Right renal pelvis (tissue), 4 donors: ENCODE data around the gene CARM1. TPM values are rescaled to one million over a fixed set of nuclear protein-coding genes. Genes with fewer than 3 reads are reported as not detected.
A peak's percentile ranks its signal among the peaks of the same experiment; 100 is the strongest.
"Not testable (repeated sequence)": the region's sequence is repeated elsewhere in the genome, so short reads cannot be mapped to it uniquely, and the experiment has no call there.

ENCODE experiments used
- DNase-seq, 4 donors: peaks; one replicate each; pipeline ENCODE4 v3.0.0-alpha.2; 2013; ENCODE audit warnings: low read depth in 4 of 4, low spot score in 3 of 4, missing footprints in 1 of 4
- polyA plus RNA-seq, 4 donors: library from polyadenylated mRNA; unstranded; fragments of 120-200 nt; gene quantifications; one replicate each; pipeline ENCODE4 v1.2.1, GENCODE V29; 2013; ENCODE audit not compliant: insufficient read length in 4 of 4

Gene CARM1
- polyA plus RNA-seq, 4 donors = 42.5 to 58.2 (median 45.3) TPM

DNA sequence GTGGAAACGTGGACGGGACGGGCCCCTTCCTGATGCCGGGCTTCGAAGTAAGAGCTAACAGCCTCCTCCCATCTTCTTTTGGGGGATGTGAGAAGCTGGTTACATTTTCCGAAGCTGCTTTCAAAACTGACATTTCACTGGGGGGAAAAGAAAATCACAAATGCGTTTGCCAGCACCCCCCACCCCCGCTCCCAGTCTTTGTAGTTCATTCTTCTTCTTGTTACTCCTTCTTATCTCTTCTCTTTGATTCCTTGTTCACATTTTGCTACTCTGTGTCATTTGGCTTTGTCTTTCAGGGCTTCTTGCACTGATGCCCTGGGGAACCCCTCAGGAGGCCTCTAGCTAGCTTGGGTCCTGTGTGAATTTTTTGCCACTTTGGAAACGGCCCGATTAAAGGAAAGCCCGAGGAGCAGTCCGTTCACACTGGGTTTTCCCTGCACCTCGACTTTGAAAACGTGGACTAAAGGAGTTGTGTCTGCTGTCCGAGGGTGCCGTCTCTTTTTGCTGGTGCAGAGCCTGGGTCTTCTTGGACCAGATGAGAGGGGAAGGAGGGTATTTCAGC, 1.3 kb downstream of the CARM1 start:
- DNase-seq = no peak

DNA sequence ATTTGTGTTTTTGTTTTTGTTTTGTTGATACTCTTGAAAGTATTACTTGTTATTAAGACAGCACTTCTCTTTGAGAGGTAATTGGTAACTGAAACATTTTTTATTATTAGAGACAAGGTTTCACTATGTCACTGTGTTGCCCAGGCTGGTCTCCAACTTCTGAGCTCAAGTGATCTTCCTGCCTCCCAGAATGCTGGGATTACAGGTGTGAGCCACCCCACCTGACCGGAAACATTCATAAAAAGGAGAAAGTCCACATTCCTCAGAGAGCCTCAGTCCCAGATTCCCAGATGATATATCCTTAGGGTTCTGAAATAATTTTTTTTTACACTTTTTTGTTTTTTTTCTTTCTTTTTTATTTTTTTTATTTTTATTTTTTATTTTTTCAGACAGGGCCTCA, 2.7 kb downstream of the CARM1 start:
- DNase-seq = no peak

DNA sequence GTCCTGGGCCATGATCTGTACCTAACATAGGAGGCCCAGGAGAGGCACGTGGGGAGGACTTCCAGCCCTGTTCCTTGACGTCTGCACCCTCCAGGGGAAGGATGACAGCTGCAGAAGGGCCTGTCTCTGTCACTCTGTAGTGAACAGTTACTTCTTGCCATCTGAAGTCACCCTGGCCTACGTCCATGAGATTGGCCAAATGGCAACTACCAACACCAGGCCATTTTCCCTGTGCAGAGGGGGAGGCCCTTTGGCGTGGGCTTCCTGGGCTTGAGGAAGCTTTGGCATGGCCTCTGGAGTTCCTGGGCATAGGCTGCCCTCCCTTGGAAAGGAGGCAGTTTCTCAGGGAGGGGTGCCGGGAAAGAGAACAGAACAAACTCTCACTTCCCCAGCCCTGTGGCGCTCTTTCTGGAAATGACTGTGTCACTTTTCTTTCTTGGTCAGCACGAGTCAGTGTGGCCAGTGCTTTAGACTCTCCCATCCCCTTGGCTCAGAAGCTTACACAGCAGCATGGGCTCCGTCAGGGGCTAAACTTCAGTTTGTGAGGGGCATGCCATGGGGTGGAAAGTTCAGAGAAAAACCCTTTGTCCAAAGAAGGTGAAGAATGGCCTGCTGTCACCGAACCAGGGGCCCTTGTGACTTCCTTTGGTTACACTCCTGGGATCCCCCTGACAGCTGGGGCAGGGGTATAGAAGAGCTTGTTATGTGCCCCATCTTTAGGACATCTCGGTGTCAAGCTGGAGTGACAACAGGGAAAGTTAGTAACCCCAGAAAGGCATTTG, 5.3 kb downstream of the CARM1 start:
- no peak for DNase-seq

DNA sequence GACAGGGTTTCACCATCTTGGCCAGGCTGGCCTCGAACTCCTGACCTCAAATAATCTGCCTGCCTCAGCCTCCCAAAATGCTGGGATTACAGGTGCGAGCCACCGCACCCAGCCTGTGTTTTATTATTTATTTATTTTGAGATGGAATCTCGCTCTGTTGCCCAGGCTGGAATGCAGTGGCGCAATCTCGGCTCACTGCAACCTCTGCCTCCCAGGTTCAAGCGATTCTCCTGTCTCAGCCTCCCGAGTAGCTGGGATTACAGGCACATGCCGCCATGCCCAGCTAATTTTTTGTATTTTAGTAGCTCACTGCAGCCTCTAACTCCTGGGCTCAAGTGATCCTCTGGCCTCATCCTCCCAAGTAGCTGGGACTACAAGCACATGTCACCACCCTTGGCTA, 6.3 kb downstream of the CARM1 start:
- not testable (repeated sequence) for DNase-seq

DNA sequence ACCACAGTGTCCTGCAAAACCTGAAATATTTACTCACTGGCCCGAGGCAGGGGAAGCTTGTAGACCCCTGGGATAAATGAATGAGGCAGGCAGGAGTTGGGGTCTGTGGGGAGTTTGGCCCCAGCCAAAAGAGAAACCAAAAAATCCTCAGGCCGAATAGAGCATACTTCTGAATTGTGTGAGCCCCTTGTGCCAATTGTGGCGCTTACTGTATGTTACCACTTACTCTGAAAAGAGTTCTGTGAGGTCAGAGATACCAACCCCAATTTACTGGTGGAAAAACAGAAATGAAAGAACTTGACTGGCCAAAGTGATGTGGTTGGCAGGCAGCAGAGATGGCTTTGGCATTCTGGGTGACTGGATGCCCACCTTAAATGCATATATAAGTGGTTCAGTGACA, 6.9 kb downstream of the CARM1 start:
- DNase-seq = no peak

DNA sequence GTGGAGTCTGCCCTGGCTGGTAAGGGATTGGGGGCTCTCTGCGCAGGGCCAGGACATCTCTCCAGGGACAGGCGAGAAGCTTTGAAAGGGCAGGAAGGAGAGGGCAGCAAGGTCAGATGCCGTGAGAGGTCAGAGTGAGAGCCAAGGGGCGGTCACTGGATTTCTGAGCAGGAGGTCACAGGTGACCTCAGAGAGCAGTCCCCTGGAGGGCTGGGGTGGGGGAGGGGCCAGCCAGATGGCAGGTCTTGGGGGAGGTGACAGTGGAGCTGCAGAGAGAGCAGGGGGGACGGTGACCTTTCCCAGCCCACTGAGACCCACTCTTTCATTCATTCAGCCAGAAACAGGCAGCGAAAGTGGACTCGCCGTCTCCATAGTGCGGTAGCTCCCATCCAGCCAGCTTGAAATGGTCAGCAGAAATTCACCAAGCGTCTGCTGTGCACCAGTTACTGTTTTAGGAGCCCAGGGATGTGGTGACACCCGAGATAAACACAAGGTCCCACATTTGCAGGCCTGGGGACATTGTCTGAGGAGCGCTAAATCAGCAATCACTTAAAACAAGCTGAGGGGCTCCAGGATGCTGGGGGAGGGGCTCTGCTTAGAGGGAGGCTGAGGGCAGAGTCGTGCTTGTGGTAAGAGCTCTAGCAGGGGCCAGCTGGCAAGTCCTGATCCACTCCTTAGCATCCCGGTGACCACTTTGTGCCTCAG, 10.2 kb downstream of the CARM1 start:
- no peak for DNase-seq

DNA sequence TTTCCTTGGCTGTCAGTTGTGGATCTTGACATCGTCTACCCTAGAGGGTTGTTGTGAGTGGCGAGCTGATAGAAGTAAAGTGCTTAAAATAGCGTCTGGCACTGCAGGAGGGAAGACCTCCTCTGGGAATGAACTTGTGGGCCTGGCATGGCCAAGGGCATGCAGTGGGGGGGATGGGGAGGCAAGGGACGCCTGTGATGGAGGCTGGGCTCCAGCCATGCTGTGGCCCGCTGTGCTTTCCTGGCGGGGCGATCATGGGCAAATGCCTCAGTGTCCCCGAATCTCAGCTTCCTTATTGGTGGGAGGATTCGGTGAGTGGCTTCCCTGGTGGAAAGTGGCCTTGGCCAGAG, 10.7 kb downstream of the CARM1 start:
- no peak for DNase-seq

DNA sequence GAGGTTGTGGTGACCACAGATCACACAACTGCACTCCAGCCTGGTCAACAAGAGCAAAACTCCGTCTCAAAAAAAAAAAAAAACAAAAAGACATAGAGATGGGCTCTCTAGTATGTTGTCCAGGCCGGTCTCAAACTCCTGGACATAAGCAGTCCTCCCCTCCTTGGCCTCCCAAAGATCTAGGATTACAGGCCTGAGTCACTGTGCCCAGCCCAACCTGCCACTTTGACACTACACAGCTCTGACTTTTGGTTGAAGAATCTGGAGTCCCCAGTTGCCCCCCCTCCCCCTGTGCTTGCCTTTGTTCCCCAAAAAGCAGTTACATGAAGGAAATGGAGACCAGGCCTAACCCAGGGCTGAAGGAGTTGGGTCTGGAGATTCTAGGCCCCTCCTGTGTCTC, 12.9 kb downstream of the CARM1 start:
- DNase-seq = no peak

DNA sequence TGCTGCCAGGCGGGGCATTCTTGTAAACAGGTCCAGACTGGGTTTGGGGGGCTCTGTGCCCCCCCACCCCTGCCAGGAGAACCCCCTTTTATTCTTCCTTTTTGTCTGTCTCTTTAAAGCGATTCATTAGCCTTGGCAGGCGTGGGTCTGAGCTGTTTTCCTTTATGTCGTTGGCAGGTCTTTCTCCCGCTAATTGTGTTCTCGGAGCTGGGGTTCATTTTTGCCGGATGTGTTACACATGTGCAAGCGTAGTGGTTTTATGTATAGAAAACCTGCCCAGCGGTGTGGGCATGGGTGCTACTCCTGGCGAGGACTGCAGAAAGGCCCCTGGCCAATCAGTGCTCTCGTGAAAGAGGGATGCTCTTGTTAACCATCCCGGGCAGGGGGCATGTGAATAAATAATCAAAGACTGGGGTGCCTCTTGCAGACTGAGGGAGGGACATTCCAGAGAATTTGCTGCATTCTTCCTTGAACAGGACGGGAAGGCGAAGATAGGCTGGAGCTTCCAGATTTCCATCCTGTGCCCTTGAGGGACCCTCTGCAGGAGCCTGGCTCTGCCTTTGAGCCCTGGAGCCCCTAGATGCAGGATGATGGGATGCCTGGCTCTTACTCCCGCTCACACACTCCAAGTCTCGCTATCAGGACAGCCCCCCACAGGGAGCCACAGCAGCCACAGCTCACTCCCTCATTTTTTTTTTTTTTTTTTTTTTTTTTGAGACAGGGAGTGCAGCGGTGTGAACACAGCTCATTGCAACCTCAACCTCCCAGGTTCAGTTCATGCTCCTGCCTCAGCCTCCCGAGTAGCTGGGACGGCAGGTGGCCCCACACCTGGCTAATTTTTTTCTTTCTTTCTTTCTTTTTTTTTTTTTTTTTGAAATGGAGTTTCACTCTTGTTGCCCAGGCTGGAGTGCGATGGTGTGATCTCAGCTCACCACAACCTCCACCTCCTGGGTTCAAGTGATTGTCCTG, 14.1 kb downstream of the CARM1 start:
- no peak for DNase-seq

DNA sequence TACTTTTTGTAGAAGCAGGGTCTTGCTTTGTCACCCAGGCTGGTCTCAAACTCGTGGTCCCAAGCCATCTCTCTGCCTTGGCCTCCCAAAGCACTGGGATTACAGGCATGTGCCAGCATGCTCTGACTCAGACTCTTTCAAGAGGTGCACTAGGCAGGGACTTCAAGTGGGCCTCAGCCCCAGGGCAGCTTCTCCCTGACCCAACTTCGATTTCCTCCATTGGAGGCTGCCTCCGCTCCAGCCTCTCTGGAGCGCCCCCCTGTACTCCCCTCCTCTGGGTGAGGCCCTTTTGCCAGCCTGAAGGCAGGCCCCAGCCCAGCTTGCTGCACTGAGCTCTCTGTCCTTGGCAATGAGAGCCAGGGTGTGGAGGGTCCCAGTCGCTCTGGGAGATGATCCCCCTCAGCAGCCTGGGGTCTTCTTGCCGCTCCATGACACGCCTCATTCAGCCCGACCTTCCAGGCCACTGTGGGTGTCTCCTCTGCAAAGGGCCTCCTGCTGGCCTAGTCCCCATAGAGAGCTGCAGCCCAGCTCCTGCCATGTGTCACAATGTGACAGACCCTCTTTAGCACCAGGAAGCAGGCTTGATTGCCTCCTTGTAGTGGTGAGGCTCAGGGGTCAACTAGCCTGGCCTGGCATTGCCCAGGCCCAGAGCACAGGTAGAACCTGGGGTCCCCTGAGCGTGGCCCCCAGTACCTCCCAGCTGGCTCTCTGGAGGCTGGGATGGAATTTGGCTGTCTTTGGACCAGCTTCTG, 16.4 kb downstream of the CARM1 start:
- no peak for DNase-seq

DNA sequence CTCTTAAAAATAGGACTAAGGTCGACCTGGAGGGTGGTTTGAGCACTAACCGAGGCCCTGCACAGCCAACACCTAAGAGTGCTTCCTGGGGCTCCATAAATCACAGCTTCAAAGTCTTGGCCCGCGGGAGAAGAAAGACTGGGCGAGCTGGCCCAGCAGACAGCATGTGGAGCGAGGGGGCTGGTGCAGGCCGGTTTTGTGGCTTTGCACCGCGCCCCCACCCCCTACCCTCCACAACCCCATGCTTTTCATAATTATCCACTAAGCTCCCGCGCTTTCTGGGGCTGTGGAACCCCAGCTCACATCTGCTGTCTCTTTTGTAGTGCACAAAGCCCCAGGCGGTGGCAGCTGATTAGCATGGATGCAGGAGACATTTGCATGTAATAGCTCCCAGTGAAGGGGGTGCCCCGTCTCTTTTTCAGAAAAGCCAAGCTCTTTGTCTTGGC, 17.1 kb downstream of the CARM1 start:
- no peak for DNase-seq

DNA sequence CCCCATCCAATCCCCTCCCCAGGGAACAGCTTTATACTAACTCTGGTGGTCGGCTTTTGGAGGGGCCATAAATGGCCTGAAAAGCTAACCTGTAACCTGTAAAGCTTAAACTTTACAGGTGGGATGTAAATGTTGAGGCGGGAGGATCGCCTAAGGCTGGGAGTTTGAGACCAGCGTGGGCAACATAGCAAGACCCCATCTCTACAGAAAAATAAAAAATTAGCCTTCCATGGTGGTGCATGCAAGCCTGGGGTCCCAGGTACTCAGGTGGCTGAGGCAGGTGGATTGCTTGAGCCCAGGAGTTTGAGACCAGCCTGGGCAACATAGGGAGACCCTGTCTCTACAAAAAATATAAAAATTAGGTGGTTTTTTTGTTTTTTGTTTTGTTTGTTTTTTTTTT, 18.5 kb downstream of the CARM1 start:
- DNase-seq = no peak

DNA sequence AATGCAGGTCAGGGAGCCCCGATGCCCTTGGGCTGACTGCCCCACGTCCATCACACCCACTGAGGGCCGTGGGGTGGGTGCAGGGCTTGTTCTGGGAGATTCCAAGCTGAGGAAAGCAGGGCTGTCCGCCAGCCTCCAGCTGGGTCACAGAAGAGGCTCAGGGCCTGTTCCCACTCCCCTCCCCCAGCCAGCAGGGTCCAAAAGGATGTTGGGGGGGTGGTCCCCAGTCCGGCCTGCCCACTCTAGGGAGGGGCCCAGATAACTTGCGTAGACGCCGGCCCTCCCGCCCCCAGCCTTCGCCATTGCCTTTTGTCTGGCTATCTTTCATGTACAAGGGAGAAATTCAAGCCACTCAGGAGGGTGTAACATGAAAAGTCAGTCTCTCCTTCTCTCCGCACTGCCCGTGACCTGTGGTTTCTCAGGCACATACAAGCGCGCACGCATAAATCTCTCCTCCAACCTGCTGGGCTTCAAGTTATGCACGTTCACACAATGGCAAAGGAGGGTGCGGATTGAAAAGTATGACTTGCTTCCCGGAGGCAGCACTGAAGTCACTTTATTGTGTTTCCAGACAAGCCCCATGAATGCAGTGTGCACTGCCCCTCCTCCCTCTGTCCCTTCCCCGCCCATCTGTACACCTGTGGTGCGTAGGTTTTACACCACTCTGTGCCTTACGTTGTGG, 20.2 kb downstream of the CARM1 start:
- peak in 2 of 4 donors; percentile 28 to 63 for DNase-seq

DNA sequence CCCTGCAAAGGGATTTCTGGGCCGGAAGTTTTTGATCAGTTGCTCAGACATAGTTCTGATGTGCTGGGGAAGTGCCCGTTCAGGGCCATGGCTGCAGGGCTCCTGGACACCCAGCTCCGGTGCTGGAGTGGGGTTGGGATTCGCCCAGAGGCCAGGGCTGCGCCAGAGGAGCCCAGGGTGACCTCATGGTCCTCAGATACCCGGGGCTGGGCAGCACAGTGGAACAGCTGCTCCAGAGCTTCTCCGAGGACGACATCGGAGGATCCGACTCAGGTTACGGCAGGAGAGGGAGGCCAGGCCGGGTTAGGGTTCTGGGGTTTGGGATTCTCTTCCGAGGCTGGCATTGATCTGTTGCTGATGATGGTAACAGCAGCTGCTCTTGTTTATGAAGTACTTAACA, 20.9 kb downstream of the CARM1 start:
- no peak for DNase-seq

DNA sequence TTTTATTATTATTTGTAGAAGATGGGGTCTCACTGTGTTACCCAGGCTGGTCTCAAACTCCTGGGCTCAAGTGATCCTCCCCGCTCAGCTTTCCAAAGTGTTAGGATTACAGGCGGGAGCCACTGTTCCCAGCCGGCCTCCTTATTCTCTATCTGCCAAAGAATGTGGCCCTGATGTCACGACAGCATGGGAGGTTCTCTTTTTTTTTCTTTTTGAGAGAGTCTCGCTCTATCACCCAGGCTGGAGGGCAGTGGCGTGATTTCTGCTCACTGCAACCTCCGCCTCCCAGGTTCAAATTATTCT, 23.5 kb downstream of the CARM1 start:
- no peak for DNase-seq

DNA sequence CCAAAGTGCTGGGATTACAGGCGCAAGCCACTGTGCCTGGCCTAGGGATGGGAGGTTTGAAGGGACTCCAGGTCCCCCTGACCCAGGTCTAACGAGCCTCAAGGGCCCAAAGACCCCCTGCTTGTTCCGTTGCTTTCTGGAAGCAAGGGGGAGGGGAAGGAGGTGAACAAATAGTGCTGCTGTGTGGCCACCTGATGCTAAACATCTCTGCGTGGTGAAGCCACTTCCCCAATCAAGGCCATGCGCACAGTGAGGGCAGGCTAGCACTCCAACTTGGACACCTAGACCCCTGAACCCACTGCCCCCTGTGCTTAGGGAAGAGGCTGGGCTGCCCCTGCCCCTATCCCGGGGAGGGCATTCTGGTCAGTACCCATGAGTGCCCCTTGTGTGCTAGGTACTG, 24.0 kb downstream of the CARM1 start:
- no peak for DNase-seq

DNA sequence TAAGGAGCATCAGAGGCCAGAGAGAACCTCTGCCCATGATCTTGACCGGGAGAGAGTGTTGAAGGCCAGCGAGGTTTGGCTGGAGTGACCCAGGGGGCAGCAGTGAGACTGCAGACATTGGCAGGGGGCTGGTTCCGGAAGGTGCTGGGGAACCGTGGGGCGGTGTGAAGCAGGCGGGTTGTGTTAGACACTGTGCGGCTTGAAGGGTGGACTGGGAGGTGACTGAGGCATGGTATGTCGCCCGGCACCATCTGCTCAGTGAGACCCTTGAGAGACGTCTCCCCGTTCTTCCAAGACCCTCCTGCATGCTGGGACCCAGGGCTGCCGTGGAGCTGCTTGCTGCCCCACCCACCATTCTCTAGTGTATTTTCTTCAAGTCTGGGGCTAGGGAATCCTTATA, 24.6 kb downstream of the CARM1 start:
- no peak for DNase-seq

DNA sequence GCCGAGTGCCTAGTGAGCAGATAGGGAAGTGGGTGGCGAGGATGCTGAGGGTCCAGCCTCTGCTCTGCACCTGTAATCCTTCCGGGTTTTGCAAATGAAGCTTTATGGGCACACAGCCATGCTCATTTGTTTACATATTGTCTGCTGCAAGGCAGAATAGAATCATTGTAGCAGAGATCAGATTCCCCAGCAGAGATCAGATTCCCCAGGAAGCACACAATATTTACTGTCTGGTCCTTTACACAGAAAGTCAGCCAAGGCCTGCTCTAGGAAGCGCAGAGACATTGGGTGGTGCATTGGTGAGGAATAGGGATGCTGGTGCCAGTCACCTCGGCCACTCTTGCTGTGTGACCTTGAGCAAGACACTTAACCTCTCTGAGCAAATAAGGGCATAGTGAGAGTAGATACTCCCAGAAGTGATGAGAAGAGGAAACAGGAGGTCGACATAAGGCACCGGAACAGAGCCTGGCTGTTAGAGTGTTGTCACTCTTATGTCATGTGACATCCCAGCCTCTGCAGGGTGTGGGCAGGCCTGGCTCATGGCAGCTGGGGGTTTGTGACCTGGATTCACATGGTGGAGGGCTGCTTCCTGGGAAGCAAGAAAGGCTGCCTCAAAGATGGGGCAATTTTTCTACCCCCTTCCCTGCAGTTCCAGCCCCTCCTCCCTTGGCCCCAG, 25.6 kb downstream of the CARM1 start:
- no peak for DNase-seq

DNA sequence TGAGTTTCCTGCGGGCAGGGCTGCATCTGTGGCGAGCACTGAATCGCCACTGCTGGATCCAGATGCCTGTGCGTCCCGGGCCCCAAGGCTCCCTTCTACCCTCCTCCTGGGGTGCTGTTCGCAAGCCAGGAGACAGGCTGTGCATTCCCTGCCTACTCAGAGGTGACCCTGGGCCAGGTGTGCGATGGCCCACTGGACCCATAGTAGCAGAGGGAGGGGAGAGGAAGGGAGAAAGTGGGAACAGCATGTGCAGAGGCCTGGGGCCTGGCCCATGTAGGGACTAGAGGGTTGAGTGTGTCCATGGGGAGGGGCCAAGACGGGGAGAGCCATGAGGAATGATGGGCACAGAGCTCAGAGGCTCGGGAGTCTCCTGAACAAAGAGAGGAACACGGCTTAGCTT, 27.3 kb downstream of the CARM1 start:
- DNase-seq = no peak
